GM10248 (cell line): ENCODE results near the gene PPP2R2B.

Experiments used
- CTCF ChIA-PET: fragments of 300-600 bp; sonication (Branson Sonifier 250); formaldehyde crosslinking; extraction: SDS; loops from one replicate; lab custom pipeline; 2021; ENCODE audit warnings: antibody characterized with exemption; lab: Yijun Ruan, JAX
- POLR2A ChIA-PET: fragments of 350-650 bp; sonication (Branson Sonifier 250); formaldehyde crosslinking; extraction: SDS; loops from one replicate; lab custom pipeline; 2020; ENCODE audit warnings: antibody characterized with exemption; lab: Yijun Ruan, JAX
- DNase-seq: peaks from one replicate; pipeline ENCODE4 v3.0.0; 2012; ENCODE audit errors: extremely low spot score
- CTCF ChIP-seq: IDR thresholded peaks from 2 replicates; pipeline ENCODE4 v1.5.1; 2012; ENCODE audit warnings: mild to moderate bottlenecking, low read depth; ENCODE audit errors: extremely low read depth, missing control alignments, control extremely low read depth

PPP2R2B gene

GRCh38 chr5:146880966-146881365, 2.4 kb upstream of the PPP2R2B start:
- ChIA-PET POLR2A (no interaction called here), CTCF (no interaction called here)
- no peak for DNase-seq

GRCh38 chr5:146877783-146878475, 628 bp downstream of the PPP2R2B start:
- no peak for TF ChIP-seq CTCF
- DNase-seq = peak; percentile 16
- POLR2A ChIA-PET = no interaction called here
- CTCF ChIA-PET = interaction anchor here (0.9 kb wide), 1 partner anchor 9 kb away, joined by 3 read pairs; no protein-coding TSS in a partner anchor

More at GRCh38 chr5:146880966-146881365, 2.4 kb upstream of the PPP2R2B start:
- no peak for TF ChIP-seq CTCF

- no peak for DNase-seq
- no peak for TF ChIP-seq CTCF
- ChIA-PET POLR2A (no interaction called here), CTCF (no interaction called here)
These were observed 1.3 kb downstream of the PPP2R2B start for GRCh38 chr5:146877178-146877681.

- POLR2A ChIA-PET = no interaction called here
- no peak for TF ChIP-seq CTCF
- CTCF ChIA-PET = no interaction called here
- no peak for DNase-seq
These were observed 5.2 kb downstream of the PPP2R2B start for GRCh38 chr5:146873186-146873917.

GRCh38 chr5:146872188-146872587, 6.4 kb downstream of the PPP2R2B start:
- no peak for DNase-seq
- TF ChIP-seq CTCF = no peak
- POLR2A ChIA-PET = no interaction called here
- CTCF ChIA-PET = interaction anchor here (1.2 kb wide), 1 partner anchor 37 kb away, joined by 3 read pairs; no protein-coding TSS in a partner anchor

GRCh38 chr5:146867996-146868708, 10.4 kb downstream of the PPP2R2B start:
- TF ChIP-seq CTCF = no peak
- ChIA-PET CTCF (no interaction called here), POLR2A (no interaction called here)
- no peak for DNase-seq
